ENCODE results near the gene AXIN1. TPM values are rescaled to one million over a fixed set of nuclear protein-coding genes. Genes with fewer than 3 reads are reported as not detected.

AXIN1 gene
- total RNA-seq, 1 experiment from 2014 or later = 50.3 TPM

GRCh38 chr16:306911-307370, 45.6 kb downstream of the AXIN1 start:
- Mint-ChIP-seq H3K36me3 (peaks cover 33% of the 10 kb centered on the region), H3K27me3 (ENCODE audit: low read depth) (no peaks in the 10 kb centered on the region), H3K4me1 (no peaks in the 10 kb centered on the region), H3K27ac (no peak overlapping the region), H3K4me3 (no peak overlapping the region), H3K9me3 (no peaks in the 10 kb centered on the region)
- DNase-seq (ENCODE audit: low spot score) (no peak), ATAC-seq (no peak)
- ChIA-PET POLR2A (no interaction called here), CTCF (interaction anchor here (0.6 to 1.8 kb wide), 3 partner anchors 46 to 124 kb away, joined by 3 to 5 read pairs (median 5); partner anchors contain the start of gene AXIN1)
- TF ChIP-seq TP53 (CRISPR knock-in tag; IDR thresholded peaks at IDR 0.05) (no peak), ZNF121 (CRISPR knock-in tag; IDR thresholded peaks at IDR 0.05) (no peak), CBFB (CRISPR knock-in tag; IDR thresholded peaks at IDR 0.05; ENCODE audit: low read depth) (no peak), ZNF232 (CRISPR knock-in tag; IDR thresholded peaks at IDR 0.05) (no peak), TCF7 (CRISPR knock-in tag; IDR thresholded peaks at IDR 0.05; ENCODE audit: low read depth) (no peak), ESRRA (CRISPR knock-in tag; IDR thresholded peaks at IDR 0.05; ENCODE audit: borderline replicate concordance) (no peak)
- TF ChIP-seq, protein P1, sequence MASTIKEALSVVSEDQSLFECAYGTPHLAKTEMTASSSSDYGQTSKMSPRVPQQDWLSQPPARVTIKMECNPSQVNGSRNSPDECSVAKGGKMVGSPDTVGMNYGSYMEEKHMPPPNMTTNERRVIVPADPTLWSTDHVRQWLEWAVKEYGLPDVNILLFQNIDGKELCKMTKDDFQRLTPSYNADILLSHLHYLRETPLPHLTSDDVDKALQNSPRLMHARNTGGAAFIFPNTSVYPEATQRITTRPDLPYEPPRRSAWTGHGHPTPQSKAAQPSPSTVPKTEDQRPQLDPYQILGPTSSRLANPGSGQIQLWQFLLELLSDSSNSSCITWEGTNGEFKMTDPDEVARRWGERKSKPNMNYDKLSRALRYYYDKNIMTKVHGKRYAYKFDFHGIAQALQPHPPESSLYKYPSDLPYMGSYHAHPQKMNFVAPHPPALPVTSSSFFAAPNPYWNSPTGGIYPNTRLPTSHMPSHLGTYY (CRISPR knock-in tag; IDR thresholded peaks at IDR 0.05) = no peak
- TF ChIP-seq, protein P2, sequence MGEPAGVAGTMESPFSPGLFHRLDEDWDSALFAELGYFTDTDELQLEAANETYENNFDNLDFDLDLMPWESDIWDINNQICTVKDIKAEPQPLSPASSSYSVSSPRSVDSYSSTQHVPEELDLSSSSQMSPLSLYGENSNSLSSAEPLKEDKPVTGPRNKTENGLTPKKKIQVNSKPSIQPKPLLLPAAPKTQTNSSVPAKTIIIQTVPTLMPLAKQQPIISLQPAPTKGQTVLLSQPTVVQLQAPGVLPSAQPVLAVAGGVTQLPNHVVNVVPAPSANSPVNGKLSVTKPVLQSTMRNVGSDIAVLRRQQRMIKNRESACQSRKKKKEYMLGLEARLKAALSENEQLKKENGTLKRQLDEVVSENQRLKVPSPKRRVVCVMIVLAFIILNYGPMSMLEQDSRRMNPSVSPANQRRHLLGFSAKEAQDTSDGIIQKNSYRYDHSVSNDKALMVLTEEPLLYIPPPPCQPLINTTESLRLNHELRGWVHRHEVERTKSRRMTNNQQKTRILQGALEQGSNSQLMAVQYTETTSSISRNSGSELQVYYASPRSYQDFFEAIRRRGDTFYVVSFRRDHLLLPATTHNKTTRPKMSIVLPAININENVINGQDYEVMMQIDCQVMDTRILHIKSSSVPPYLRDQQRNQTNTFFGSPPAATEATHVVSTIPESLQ (CRISPR knock-in tag; IDR thresholded peaks at IDR 0.05) = no peak

DNA sequence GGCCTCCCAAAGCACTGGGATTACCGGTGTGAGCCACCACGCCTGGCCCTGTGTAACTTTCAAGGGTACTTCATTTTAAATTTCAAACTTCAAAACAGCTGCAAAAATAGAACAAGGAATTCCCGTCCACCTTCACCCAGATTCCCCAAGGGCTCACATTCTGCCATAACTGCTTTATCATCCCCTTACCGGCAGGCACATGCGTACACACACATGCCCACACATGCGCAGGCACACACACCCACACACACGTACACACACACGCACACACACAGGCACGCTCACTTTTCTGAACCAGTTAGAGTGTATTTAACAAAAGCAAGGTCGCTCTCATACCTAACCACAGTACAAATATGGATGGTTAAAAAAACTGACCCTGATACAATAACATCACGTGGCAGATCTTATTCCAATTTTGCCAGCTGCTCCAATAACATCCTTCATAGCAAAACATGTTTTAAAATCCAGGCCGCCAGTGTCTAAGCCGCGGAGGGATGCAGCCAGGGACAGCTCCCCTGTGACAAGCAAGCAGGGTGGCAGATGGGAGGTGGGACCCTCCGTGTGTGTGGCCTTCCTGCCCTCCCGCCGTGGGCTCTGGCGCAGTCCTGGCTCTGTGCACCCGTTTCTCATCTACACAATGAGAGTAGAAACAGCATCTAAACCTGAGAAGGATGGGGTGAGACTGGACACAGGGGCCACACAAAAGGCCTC, 46.5 kb downstream of the AXIN1 start:
- POLR2A ChIA-PET = no interaction called here
- TF ChIP-seq EMX1 (CRISPR knock-in tag; IDR thresholded peaks at IDR 0.05) = no peak
- no peak for TF ChIP-seq ZBTB21 (CRISPR knock-in tag; IDR thresholded peaks at IDR 0.05; ENCODE audit: borderline replicate concordance)
- no peak for TF ChIP-seq ZNF317 (CRISPR knock-in tag; IDR thresholded peaks at IDR 0.05; ENCODE audit: borderline replicate concordance, low read depth)
- TF ChIP-seq NR3C1 (CRISPR knock-in tag; conservative IDR thresholded peaks at IDR 0.05; ENCODE audit: low read depth) = no peak
- TF ChIP-seq TEAD4 (CRISPR knock-in tag; IDR thresholded peaks at IDR 0.05) = no peak
- TF ChIP-seq NFYB (CRISPR knock-in tag; conservative IDR thresholded peaks at IDR 0.05; ENCODE audit: low read depth) = no peak
- no peak for TF ChIP-seq RORB (CRISPR knock-in tag; IDR thresholded peaks at IDR 0.05)
- TF ChIP-seq PRRX2 (CRISPR knock-in tag; IDR thresholded peaks at IDR 0.05) = no peak
- no peak for TF ChIP-seq TCF7 (CRISPR knock-in tag; IDR thresholded peaks at IDR 0.05; ENCODE audit: low read depth)
- no peak for TF ChIP-seq CBFB (CRISPR knock-in tag; IDR thresholded peaks at IDR 0.05; ENCODE audit: low read depth)
- TF ChIP-seq, protein P3, sequence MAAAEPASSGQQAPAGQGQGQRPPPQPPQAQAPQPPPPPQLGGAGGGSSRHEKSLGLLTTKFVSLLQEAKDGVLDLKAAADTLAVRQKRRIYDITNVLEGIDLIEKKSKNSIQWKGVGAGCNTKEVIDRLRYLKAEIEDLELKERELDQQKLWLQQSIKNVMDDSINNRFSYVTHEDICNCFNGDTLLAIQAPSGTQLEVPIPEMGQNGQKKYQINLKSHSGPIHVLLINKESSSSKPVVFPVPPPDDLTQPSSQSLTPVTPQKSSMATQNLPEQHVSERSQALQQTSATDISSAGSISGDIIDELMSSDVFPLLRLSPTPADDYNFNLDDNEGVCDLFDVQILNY (CRISPR knock-in tag; IDR thresholded peaks at IDR 0.05) = no peak
- no peak for TF ChIP-seq NR1H2 (CRISPR knock-in tag; IDR thresholded peaks at IDR 0.05)
- TF ChIP-seq, protein P4, sequence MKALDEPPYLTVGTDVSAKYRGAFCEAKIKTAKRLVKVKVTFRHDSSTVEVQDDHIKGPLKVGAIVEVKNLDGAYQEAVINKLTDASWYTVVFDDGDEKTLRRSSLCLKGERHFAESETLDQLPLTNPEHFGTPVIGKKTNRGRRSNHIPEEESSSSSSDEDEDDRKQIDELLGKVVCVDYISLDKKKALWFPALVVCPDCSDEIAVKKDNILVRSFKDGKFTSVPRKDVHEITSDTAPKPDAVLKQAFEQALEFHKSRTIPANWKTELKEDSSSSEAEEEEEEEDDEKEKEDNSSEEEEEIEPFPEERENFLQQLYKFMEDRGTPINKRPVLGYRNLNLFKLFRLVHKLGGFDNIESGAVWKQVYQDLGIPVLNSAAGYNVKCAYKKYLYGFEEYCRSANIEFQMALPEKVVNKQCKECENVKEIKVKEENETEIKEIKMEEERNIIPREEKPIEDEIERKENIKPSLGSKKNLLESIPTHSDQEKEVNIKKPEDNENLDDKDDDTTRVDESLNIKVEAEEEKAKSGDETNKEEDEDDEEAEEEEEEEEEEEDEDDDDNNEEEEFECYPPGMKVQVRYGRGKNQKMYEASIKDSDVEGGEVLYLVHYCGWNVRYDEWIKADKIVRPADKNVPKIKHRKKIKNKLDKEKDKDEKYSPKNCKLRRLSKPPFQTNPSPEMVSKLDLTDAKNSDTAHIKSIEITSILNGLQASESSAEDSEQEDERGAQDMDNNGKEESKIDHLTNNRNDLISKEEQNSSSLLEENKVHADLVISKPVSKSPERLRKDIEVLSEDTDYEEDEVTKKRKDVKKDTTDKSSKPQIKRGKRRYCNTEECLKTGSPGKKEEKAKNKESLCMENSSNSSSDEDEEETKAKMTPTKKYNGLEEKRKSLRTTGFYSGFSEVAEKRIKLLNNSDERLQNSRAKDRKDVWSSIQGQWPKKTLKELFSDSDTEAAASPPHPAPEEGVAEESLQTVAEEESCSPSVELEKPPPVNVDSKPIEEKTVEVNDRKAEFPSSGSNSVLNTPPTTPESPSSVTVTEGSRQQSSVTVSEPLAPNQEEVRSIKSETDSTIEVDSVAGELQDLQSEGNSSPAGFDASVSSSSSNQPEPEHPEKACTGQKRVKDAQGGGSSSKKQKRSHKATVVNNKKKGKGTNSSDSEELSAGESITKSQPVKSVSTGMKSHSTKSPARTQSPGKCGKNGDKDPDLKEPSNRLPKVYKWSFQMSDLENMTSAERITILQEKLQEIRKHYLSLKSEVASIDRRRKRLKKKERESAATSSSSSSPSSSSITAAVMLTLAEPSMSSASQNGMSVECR (CRISPR knock-in tag; IDR thresholded peaks at IDR 0.05; ENCODE audit: borderline replicate concordance) = no peak
- no peak for TF ChIP-seq ZNF416 (CRISPR knock-in tag; IDR thresholded peaks at IDR 0.05)
- TF ChIP-seq USF1 (CRISPR knock-in tag; IDR thresholded peaks at IDR 0.05) = no peak
- no peak for TF ChIP-seq JUN (CRISPR knock-in tag; IDR thresholded peaks at IDR 0.05)
- TF ChIP-seq RELA (CRISPR knock-in tag; IDR thresholded peaks at IDR 0.05; ENCODE audit: borderline replicate concordance) = no peak
- no peak for TF ChIP-seq ZNF219 (CRISPR knock-in tag; IDR thresholded peaks at IDR 0.05; ENCODE audit: borderline replicate concordance)

More for the DNA sequence above, 46.5 kb downstream of the AXIN1 start:
- H3K36me3 Mint-ChIP-seq = peaks cover 27% of the 10 kb centered on the region
- DNase-seq (ENCODE audit: low spot score) (no peak), ATAC-seq (no peak)
- no peaks in the 10 kb centered on the region for H3K9me3 Mint-ChIP-seq
- no peaks in the 10 kb centered on the region for H3K27me3 Mint-ChIP-seq (ENCODE audit: low read depth)
- H3K4me3 Mint-ChIP-seq = no peak overlapping the region
- CTCF ChIA-PET = interaction anchor here (1.1 to 1.8 kb wide), 2 partner anchors 47 to 56 kb away, joined by 5 read pairs; partner anchors contain the start of gene AXIN1
- H3K4me1 Mint-ChIP-seq = no peaks in the 10 kb centered on the region
- H3K27ac Mint-ChIP-seq = peak overlapping the region; percentile 93

All from WTC11 (cell line).